ENCODE results near the gene KIDINS220. TPM values are rescaled to one million over a fixed set of nuclear protein-coding genes. Genes with fewer than 3 reads are reported as not detected.

Gene KIDINS220
- polyA plus RNA-seq, 1 donor from 2014 or later, result 329 TPM

- H3K9ac ChIP-seq (ENCODE audit: low read length), result no peak overlapping the region
- TF ChIP-seq TAF1 (IDR thresholded peaks at IDR 0.05; ENCODE audit: low read depth) (no peak), SMC3 (conservative IDR thresholded peaks at IDR 0.05; ENCODE audit: poor library complexity) (no peak), POLR2AphosphoS5 (IDR thresholded peaks at IDR 0.05) (no peak), CTCF (IDR thresholded peaks at IDR 0.05; ENCODE audit: poor library complexity, severe bottlenecking) (no peak), EZH2 (IDR thresholded peaks at IDR 0.05; ENCODE audit: borderline replicate concordance, insufficient read depth, low read length, poor library complexity, severe bottlenecking) (no peak)
- TF ChIP-seq, protein P1, sequence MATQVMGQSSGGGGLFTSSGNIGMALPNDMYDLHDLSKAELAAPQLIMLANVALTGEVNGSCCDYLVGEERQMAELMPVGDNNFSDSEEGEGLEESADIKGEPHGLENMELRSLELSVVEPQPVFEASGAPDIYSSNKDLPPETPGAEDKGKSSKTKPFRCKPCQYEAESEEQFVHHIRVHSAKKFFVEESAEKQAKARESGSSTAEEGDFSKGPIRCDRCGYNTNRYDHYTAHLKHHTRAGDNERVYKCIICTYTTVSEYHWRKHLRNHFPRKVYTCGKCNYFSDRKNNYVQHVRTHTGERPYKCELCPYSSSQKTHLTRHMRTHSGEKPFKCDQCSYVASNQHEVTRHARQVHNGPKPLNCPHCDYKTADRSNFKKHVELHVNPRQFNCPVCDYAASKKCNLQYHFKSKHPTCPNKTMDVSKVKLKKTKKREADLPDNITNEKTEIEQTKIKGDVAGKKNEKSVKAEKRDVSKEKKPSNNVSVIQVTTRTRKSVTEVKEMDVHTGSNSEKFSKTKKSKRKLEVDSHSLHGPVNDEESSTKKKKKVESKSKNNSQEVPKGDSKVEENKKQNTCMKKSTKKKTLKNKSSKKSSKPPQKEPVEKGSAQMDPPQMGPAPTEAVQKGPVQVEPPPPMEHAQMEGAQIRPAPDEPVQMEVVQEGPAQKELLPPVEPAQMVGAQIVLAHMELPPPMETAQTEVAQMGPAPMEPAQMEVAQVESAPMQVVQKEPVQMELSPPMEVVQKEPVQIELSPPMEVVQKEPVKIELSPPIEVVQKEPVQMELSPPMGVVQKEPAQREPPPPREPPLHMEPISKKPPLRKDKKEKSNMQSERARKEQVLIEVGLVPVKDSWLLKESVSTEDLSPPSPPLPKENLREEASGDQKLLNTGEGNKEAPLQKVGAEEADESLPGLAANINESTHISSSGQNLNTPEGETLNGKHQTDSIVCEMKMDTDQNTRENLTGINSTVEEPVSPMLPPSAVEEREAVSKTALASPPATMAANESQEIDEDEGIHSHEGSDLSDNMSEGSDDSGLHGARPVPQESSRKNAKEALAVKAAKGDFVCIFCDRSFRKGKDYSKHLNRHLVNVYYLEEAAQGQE (IDR thresholded peaks at IDR 0.05; ENCODE audit: borderline replicate concordance), result no peak
- no peaks in the 10 kb centered on the region for H3K79me2 ChIP-seq (replicated peaks; ENCODE audit: insufficient read depth, low read length)
- H3K9me3 ChIP-seq (ENCODE audit: low read length), result no peaks in the 10 kb centered on the region
- H3K27me3 ChIP-seq (ENCODE audit: insufficient read depth, low read depth, low read length), result no peaks in the 10 kb centered on the region
- no peak overlapping the region for H2AFZ ChIP-seq (ENCODE audit: low read depth, low read length)
- H3F3A ChIP-seq (ENCODE audit: insufficient read depth, low read length, poor library complexity, severe bottlenecking), result no peaks in the 10 kb centered on the region
- no peak overlapping the region for H3K4me3 ChIP-seq (ENCODE audit: low read length)
- H3K4me2 ChIP-seq (ENCODE audit: low read length), result no peak overlapping the region
- H3K36me3 ChIP-seq (ENCODE audit: insufficient read depth, low read length), result peaks cover 21% of the 10 kb centered on the region
- no peak overlapping the region for H3K27ac ChIP-seq (ENCODE audit: low read length)
- no peaks in the 10 kb centered on the region for H3K9me2 ChIP-seq (ENCODE audit: insufficient read depth, low read length)
- no peaks in the 10 kb centered on the region for H4K20me1 ChIP-seq (ENCODE audit: insufficient read depth)
These were observed 109.0 kb downstream of the KIDINS220 start for GRCh38 chr2:8728305-8729015.

GRCh38 chr2:8725838-8726237 lies 111.6 kb downstream of the KIDINS220 start:
- Histone ChIP-seq H2AFZ (ENCODE audit: low read depth, low read length) (no peak overlapping the region), H3F3A (ENCODE audit: insufficient read depth, low read length, poor library complexity, severe bottlenecking) (no peaks in the 10 kb centered on the region), H4K20me1 (ENCODE audit: insufficient read depth) (no peaks in the 10 kb centered on the region), H3K27me3 (ENCODE audit: insufficient read depth, low read depth, low read length) (no peaks in the 10 kb centered on the region), H3K79me2 (replicated peaks; ENCODE audit: insufficient read depth, low read length) (no peaks in the 10 kb centered on the region), H3K9me2 (ENCODE audit: insufficient read depth, low read length) (no peaks in the 10 kb centered on the region), H3K4me3 (ENCODE audit: low read length) (no peak overlapping the region), H3K27ac (ENCODE audit: low read length) (no peak overlapping the region), H3K36me3 (ENCODE audit: insufficient read depth, low read length) (peaks cover 7% of the 10 kb centered on the region), H3K4me2 (ENCODE audit: low read length) (no peak overlapping the region), H3K9ac (ENCODE audit: low read length) (no peak overlapping the region), H3K9me3 (ENCODE audit: low read length) (no peaks in the 10 kb centered on the region)
- TF ChIP-seq EZH2 (IDR thresholded peaks at IDR 0.05; ENCODE audit: borderline replicate concordance, insufficient read depth, low read length, poor library complexity, severe bottlenecking), result no peak

DNA sequence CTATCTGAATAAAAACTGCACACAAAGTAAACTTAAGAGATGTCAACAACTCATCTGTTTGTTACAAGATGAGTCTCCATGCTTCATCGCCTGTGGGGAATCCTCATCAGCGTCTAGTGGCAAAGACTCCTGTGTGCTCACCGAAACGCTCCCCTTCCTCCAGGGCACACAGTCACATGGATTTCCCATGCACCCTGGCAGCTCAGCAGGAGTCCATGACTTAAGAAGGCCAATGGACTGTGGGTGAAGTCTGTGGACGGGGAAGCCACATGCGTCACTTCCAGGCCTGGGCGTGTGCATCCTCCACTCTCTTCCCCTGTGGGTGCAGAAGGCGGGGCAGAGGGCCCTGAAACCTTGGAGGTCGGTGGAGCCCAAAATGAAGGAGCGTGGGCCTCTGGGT lies 114.4 kb downstream of the KIDINS220 start:
- Histone ChIP-seq H4K20me1 (ENCODE audit: insufficient read depth) (no peaks in the 10 kb centered on the region), H3K36me3 (ENCODE audit: insufficient read depth, low read length) (no peaks in the 10 kb centered on the region), H3K4me2 (ENCODE audit: low read length) (no peak overlapping the region), H3K9ac (ENCODE audit: low read length) (no peak overlapping the region), H3K9me3 (ENCODE audit: low read length) (no peaks in the 10 kb centered on the region), H3K4me3 (ENCODE audit: low read length) (no peak overlapping the region), H3F3A (ENCODE audit: insufficient read depth, low read length, poor library complexity, severe bottlenecking) (no peaks in the 10 kb centered on the region), H3K9me2 (ENCODE audit: insufficient read depth, low read length) (no peaks in the 10 kb centered on the region), H2AFZ (ENCODE audit: low read depth, low read length) (no peak overlapping the region), H3K79me2 (replicated peaks; ENCODE audit: insufficient read depth, low read length) (no peaks in the 10 kb centered on the region), H3K27ac (ENCODE audit: low read length) (no peak overlapping the region), H3K27me3 (ENCODE audit: insufficient read depth, low read depth, low read length) (no peaks in the 10 kb centered on the region)
- TF ChIP-seq TAF1 (IDR thresholded peaks at IDR 0.05; ENCODE audit: low read depth) (no peak), CTCF (IDR thresholded peaks at IDR 0.05; ENCODE audit: poor library complexity, severe bottlenecking) (no peak), EZH2 (IDR thresholded peaks at IDR 0.05; ENCODE audit: borderline replicate concordance, insufficient read depth, low read length, poor library complexity, severe bottlenecking) (no peak), MXI1 (conservative IDR thresholded peaks at IDR 0.05; ENCODE audit: poor library complexity, severe bottlenecking) (no peak), EP300 (conservative IDR thresholded peaks at IDR 0.05; ENCODE audit: poor library complexity, severe bottlenecking) (no peak), POLR2AphosphoS5 (IDR thresholded peaks at IDR 0.05) (no peak)
- TF ChIP-seq, protein P1 (IDR thresholded peaks at IDR 0.05; ENCODE audit: borderline replicate concordance), result no peak
